SU-DHL-6 (cell line): Measurements from ENCODE around the gene CACNA2D1.

Source experiments
- H2AFZ ChIP-seq: fragments of 200-600 bp; sonication (generic); 2 replicates; pipeline ENCODE4 v1.6.1; 2014; ENCODE audit warnings: low read depth, mild to moderate bottlenecking, moderate library complexity, mixed read lengths, antibody characterized with exemption, low read length; ENCODE audit not compliant: severe bottlenecking
- H3F3A ChIP-seq: fragments of 200-600 bp; shearing (Covaris generic); 2 replicates; pipeline ENCODE4 v1.6.0; 2016; ENCODE audit warnings: antibody characterized with exemption, mild to moderate bottlenecking; ENCODE audit not compliant: insufficient read depth
- H3K27ac ChIP-seq: fragments of 200-600 bp; sonication (generic); 2 replicates; pipeline ENCODE4 v1.5.1; 2016; ENCODE audit warnings: low read depth, mild to moderate bottlenecking, low read length, moderate library complexity, mixed read lengths
- H3K27me3 ChIP-seq: fragments of 200-600 bp; sonication (generic), shearing (Covaris generic); 2 replicates; pipeline ENCODE4 v1.6.0; 2014; ENCODE audit warnings: mild to moderate bottlenecking, low read length
- H3K36me3 ChIP-seq: fragments of 200-600 bp; sonication (generic); 2 replicates; pipeline ENCODE4 v1.6.1; 2014; ENCODE audit warnings: mild to moderate bottlenecking, low read length, mixed read lengths
- H3K4me2 ChIP-seq: fragments of 300-600, 200-600 bp; shearing (Covaris generic), sonication (generic); 2 replicates; pipeline ENCODE4 v1.6.0; 2014; ENCODE audit warnings: low read length, low read depth, mild to moderate bottlenecking; ENCODE audit not compliant: poor library complexity, severe bottlenecking
- H3K4me3 ChIP-seq: fragments of 200-600 bp; sonication (generic); 2 replicates; pipeline ENCODE4 v1.5.1; 2014; ENCODE audit warnings: antibody characterized with exemption, low read length, mild to moderate bottlenecking, mixed read lengths; ENCODE audit not compliant: insufficient read depth, poor library complexity, severe bottlenecking
- H3K79me2 ChIP-seq: fragments of 200-600 bp; sonication (generic); 2 replicates; pipeline ENCODE4 v1.6.1; 2014; ENCODE audit warnings: mild to moderate bottlenecking, low read length, moderate library complexity; ENCODE audit not compliant: insufficient read depth
- H3K9ac ChIP-seq: fragments of 200-600 bp; sonication (generic); 2 replicates; pipeline ENCODE4 v1.7.0; 2014; ENCODE audit warnings: mild to moderate bottlenecking, low read length
- H3K9me2 ChIP-seq: fragments of 200-600 bp; sonication (generic); replicated peaks from 2 replicates; pipeline ENCODE4 v1.6.1; 2014; ENCODE audit warnings: low read length; ENCODE audit not compliant: insufficient read depth
- H3K9me3 ChIP-seq: fragments of 200-600 bp; sonication (generic); 2 replicates; pipeline ENCODE4 v1.6.1; 2014; ENCODE audit warnings: low read length, mixed read lengths; ENCODE audit not compliant: insufficient read depth
- H4K20me1 ChIP-seq: fragments of 200-600 bp; sonication (generic); 2 replicates; pipeline ENCODE4 v1.6.1; 2014; ENCODE audit warnings: low read depth, mild to moderate bottlenecking, antibody characterized with exemption, low read length, moderate library complexity, mixed read lengths
- EZH2phosphoT487 ChIP-seq: fragments of 200-600 bp; sonication (generic), shearing (Covaris generic); conservative IDR thresholded peaks from 2 replicates; pipeline ENCODE4 v1.6.1; 2018; ENCODE audit warnings: mild to moderate bottlenecking, antibody characterized with exemption, low read length, moderate library complexity, mixed read lengths
- TF ChIP-seq, protein P1 (sequence below): fragments of 200-600 bp; sonication (generic); IDR thresholded peaks from one replicate; pipeline ENCODE4 v1.5.1; 2017; ENCODE audit warnings: antibody characterized with exemption, mild to moderate bottlenecking, low read length, moderate library complexity; ENCODE audit not compliant: insufficient read depth, poor library complexity, severe bottlenecking

CACNA2D1 gene

DNA sequence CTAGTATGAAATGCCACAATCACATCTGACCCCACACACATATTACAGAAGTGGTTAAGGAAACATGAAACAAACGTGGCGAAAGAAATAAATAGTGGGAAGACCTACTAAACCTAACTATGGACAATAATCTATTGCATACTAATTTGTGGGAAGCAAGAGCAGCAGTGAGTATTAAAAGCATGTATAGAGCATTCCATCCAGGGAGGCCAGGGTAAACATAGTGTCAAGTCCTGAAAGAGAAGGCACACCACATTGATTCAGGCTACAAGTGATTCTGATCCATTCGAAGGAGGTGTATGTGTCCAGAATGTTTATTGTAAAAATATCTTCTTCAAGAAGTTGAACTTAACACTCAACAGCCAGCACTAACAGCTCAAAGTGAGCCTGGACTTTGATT, 29.2 kb downstream of the CACNA2D1 start:
- H3K27ac ChIP-seq: no peak overlapping the region
- no peak overlapping the region for H2AFZ ChIP-seq
- H3K9me2 ChIP-seq: no peaks in the 10 kb centered on the region
- H3K4me2 ChIP-seq: no peak overlapping the region
- no peaks in the 10 kb centered on the region for H3F3A ChIP-seq
- H3K27me3 ChIP-seq: no peaks in the 10 kb centered on the region
- no peak overlapping the region for H3K9ac ChIP-seq
- H3K4me3 ChIP-seq: no peak overlapping the region
- H3K36me3 ChIP-seq: no peaks in the 10 kb centered on the region
- H3K9me3 ChIP-seq: no peaks in the 10 kb centered on the region
- H4K20me1 ChIP-seq: no peaks in the 10 kb centered on the region
- H3K79me2 ChIP-seq: no peaks in the 10 kb centered on the region
- no peak for TF ChIP-seq EZH2phosphoT487
- TF ChIP-seq, protein P1, sequence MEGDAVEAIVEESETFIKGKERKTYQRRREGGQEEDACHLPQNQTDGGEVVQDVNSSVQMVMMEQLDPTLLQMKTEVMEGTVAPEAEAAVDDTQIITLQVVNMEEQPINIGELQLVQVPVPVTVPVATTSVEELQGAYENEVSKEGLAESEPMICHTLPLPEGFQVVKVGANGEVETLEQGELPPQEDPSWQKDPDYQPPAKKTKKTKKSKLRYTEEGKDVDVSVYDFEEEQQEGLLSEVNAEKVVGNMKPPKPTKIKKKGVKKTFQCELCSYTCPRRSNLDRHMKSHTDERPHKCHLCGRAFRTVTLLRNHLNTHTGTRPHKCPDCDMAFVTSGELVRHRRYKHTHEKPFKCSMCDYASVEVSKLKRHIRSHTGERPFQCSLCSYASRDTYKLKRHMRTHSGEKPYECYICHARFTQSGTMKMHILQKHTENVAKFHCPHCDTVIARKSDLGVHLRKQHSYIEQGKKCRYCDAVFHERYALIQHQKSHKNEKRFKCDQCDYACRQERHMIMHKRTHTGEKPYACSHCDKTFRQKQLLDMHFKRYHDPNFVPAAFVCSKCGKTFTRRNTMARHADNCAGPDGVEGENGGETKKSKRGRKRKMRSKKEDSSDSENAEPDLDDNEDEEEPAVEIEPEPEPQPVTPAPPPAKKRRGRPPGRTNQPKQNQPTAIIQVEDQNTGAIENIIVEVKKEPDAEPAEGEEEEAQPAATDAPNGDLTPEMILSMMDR: no peak

DNA sequence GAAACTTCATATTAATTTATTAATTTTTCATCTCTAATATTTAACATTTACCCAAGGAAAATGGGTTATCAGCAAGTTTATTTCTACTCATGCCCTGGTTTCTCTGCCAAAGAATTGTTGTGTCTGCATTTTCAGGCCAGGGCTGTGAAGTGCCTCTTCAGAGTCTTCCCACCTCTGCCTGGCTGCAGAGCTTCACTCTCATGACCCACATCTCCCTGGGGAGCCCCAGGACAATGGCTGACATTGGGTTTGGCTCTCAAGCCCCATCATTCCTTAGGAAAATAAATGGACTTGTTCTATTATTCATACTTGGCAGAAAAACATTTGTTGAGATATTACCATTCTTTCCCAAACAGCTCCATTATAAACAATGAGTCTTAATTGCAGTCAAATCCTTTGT, 30.3 kb downstream of the CACNA2D1 start:
- Histone ChIP-seq H3K9me3 (no peaks in the 10 kb centered on the region), H3K4me2 (no peak overlapping the region), H3K9me2 (no peaks in the 10 kb centered on the region), H2AFZ (no peak overlapping the region), H3K27ac (no peak overlapping the region), H4K20me1 (no peaks in the 10 kb centered on the region), H3K36me3 (no peaks in the 10 kb centered on the region), H3K27me3 (no peaks in the 10 kb centered on the region), H3K79me2 (no peaks in the 10 kb centered on the region), H3F3A (no peaks in the 10 kb centered on the region), H3K9ac (no peak overlapping the region), H3K4me3 (no peak overlapping the region)
- TF ChIP-seq, protein P1: no peak
- TF ChIP-seq EZH2phosphoT487: no peak

DNA sequence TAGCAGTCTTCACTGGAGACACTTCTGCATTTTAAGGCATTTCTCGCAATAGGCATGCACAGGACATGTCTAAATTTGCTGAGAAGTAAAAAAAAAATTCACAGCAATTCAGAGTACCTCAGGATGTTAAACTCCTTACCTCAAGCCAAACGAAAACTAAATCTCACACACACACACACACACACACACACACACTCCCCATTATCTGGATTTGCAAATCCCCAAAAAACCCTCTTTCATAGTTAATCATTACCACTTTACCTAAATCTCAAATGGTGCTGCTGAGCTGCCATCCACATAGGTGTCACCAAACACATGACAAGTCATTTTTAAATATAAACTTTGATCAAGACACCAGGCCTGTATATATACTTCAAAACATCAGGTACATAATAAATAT, 31.8 kb downstream of the CACNA2D1 start:
- no peaks in the 10 kb centered on the region for H3K9me2 ChIP-seq
- no peaks in the 10 kb centered on the region for H3K27me3 ChIP-seq
- H3K9ac ChIP-seq: no peak overlapping the region
- no peaks in the 10 kb centered on the region for H3K79me2 ChIP-seq
- no peaks in the 10 kb centered on the region for H3K9me3 ChIP-seq
- H2AFZ ChIP-seq: no peak overlapping the region
- H4K20me1 ChIP-seq: no peaks in the 10 kb centered on the region
- H3K36me3 ChIP-seq: no peaks in the 10 kb centered on the region
- no peak overlapping the region for H3K27ac ChIP-seq
- TF ChIP-seq, protein P1: no peak
- TF ChIP-seq EZH2phosphoT487: no peak
- no peak overlapping the region for H3K4me3 ChIP-seq
- no peaks in the 10 kb centered on the region for H3F3A ChIP-seq
- H3K4me2 ChIP-seq: no peak overlapping the region
